HG03135 (cell line): ENCODE results near the gene UNC13A.
A peak's percentile ranks its signal among the peaks of the same experiment; 100 is the strongest.
"Not testable (repeated sequence)": the region's sequence is repeated elsewhere in the genome, so short reads cannot be mapped to it uniquely, and the experiment has no call there.

Source experiments
- ATAC-seq: cut with Tn5 transposase; IDR thresholded peaks from one replicate; pipeline ENCODE4 v1.9.1; 2021; ENCODE audit warnings: mild to moderate bottlenecking, moderate library complexity; ENCODE audit not compliant: unreplicated experiment

UNC13A gene

DNA sequence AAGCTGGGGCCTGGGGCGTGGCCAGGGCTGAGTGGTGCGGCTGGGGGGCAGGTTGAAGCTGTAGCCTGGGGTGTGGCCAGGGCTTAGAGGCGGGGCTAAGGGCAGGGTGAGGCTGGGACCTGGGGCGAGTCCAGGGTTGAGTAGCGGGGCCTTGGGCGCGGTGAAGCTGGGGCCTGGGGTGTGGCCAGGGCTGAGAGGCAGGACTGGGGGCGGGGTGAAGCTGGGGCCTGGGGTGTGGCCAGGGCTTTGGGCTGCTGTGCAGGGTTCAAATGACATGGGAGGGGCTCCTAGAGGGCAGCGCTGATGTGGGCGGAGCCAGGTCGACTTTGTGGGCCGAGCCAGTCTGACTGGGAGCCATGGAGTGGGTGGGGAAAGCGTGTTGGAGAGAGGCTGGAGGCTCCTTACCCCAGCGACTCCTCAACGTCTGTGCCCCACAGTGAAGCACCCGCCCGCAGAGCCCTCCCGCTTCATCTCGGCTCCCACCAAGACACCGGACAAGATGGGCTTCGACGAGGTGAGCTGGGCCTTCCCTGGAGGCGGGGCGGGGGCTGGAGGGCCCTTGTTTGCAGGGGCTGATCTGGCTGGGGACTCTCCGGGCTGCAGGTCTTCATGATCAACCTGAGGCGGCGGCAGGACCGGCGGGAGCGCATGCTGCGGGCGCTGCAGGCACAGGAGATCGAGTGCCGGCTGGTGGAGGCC is 111.2 kb downstream of the UNC13A start:
- ATAC-seq = no peak

- no peak for ATAC-seq
Measured at GRCh38 chr19:17575871-17576757, 112.0 kb downstream of the UNC13A start.

DNA sequence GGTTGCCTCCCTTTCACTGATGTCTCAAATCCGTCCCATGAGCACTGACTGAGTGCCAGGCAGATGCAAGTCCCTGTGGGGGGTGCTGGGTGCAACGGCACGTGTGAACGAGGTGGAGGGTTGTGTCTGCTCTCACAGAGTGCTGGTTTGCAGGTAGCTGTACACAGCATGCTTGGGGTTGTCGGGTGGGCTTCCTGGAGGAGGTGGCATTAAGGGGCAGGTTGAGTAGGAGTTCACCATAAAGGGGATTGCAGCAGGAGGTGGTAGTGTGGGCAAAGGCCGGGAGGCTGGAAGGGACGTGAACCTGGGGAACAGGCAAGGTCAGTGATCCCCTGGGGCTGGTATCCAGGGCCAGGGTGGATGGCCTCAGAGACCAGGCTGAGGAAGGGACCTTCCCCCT is 115.5 kb downstream of the UNC13A start:
- ATAC-seq = no peak

DNA sequence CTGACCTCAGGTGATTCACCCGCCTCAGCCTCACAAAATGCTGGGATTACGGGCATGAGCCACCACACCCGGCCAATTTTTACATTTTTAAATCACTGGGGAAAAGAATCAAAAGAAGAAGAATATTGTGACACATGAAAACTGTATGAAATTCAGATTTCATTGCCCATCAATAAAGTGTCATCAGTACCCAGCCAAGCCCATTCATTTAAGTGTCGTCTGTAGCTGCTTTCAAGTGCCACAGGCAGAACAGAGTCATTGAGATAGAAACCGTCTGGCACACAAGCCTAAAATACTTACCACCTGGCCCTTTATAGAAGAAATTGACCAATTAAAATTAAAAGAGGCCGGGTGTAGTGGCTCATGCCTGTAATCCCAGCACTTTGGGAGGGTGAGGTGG is 117.4 kb downstream of the UNC13A start:
- no peak for ATAC-seq

DNA sequence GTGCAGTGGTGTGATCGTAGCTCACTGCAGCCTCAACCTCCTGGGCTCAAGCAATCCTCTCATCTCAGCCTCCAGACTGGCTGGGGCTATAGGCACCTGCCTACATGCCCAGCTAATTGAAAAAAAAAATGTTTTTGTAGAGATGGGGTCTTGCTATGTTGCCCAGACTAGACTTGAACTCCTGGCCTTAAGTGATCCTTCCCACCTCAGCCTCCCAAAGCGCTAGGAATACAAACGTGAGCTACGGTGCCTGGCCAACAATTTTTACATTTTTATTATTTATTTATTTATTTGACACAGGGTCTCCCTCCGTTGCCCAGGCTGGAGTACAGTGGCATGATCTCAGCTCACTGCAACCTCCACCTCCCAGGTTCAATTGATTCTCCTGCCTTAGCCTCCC is 117.9 kb downstream of the UNC13A start:
- not testable (repeated sequence) for ATAC-seq

- no peak for ATAC-seq
Measured at GRCh38 chr19:17567940-17568339, 120.2 kb downstream of the UNC13A start.

GRCh38 chr19:17565611-17566010 is 122.5 kb downstream of the UNC13A start:
- no peak for ATAC-seq

DNA sequence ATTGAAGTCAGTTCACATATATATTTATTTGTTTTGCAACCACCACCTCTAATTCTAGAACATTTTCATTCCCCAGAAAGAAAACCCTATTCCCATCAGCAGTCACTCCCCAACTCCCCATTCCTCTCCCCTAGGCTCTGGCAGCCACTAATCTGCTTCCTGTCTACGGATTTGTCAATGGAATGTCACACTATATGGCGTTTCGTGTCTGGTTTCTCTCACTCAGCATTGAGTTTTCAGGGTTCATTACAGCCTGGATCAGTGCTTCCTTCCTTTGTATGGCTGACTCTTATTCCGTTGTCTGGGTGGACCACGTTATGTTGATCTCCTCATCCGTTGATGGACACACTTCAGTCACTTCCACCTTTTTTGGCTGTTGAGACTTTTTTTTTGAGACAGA is 123.4 kb downstream of the UNC13A start:
- no peak for ATAC-seq

- no peak for ATAC-seq
Measured at GRCh38 chr19:17562561-17562960, 125.6 kb downstream of the UNC13A start.

GRCh38 chr19:17562097-17562496 is 126.1 kb downstream of the UNC13A start:
- no peak for ATAC-seq

- ATAC-seq = no peak
Measured at GRCh38 chr19:17560205-17560595, 128.0 kb downstream of the UNC13A start.

GRCh38 chr19:17557466-17557865 is 130.7 kb downstream of the UNC13A start:
- no peak for ATAC-seq

DNA sequence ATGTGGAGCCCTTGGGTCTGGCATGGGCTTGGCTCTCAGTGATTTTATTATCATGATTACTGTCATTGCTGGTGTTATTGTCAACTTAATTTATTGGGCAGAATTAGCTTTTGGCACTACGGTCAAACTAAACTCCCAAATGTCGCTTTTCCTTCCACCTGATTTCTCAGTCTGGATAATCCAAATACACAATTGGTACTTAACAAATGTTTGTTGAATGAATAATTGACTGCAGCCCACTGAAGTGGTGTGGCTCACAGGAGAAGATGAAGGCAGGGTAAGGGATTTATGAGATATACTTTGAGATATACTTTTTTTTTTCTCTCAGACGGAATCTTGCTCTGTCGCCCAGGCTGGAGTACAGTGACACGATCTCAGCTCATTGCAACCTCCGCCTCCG is 131.2 kb downstream of the UNC13A start:
- ATAC-seq = no peak

GRCh38 chr19:17555929-17556813 is 132.0 kb downstream of the UNC13A start:
- peak; percentile 29 for ATAC-seq

DNA sequence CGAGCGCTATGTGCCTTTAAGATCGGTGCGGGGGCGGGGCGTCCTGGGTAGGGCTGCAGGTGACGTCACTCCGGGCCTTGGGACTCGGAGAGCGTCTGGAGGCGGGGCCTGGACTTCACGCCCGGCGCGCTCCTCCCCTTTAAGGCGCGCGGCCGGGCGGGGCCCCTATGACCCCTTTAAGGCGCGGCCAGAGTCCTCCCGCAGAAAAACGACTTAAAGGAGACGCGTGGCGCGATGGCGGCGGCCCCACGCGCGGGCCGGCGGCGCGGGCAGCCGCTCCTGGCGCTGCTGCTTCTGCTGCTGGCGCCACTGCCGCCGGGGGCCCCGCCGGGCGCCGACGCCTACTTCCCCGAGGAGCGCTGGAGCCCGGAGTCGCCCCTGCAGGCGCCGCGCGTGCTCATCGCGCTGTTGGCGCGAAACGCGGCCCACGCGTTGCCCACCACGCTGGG is 132.7 kb downstream of the UNC13A start, which contains the start of gene COLGALT1:
Gene COLGALT1, plus strand, starts transcription at position 170 of the 449 bp plus-strand sequence. Its CDS starts 65 bp downstream, at position 235.
- peak; percentile 86 for ATAC-seq

DNA sequence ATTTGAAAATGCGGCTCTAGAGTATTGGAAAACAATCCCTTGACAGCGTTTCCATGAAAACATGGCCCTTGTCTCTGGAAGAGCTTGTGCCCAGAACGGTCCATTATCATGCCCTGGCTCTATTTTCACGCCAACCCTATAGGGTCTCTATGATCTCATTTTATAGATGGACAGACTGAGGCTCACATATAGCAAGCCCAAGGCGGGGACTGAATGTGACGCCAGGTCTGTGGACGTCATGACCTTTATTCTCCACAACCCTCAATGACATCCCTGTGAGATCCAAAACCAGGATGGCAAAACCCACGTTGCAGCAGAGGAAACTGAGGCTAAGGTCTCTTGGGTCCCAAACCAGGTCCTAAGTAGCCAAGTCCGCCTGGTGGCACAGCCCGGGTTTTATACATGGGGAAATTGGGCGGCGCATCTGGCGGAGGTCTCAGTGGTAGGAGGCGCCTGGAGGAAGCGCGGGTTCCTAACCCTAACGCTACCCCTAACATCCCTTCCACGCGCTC is 133.1 kb downstream of the UNC13A start:
- ATAC-seq = no peak

GRCh38 chr19:17553256-17553655 is 134.9 kb downstream of the UNC13A start:
- ATAC-seq = no peak

DNA sequence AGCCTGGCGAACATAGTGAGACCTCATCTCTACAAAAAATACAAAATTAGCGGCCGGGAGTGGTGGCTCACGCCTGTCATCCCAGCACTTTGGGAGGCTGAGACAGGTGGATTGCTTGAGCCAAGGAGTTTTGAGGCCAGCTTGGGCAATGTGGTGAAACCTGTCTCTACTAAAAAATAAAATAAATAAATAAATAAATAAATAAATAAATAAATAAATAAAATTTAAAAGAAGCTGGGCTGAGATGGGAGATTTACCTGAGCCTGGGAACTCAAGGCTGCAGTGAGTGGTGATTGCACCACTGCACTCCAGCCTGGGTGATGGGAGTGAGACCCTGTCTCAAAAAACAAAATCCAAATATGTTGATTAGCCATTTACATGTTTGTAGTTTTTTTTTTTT is 135.4 kb downstream of the UNC13A start:
- ATAC-seq = not testable (repeated sequence)
